ENCODE data around the gene WDR86.

DNA sequence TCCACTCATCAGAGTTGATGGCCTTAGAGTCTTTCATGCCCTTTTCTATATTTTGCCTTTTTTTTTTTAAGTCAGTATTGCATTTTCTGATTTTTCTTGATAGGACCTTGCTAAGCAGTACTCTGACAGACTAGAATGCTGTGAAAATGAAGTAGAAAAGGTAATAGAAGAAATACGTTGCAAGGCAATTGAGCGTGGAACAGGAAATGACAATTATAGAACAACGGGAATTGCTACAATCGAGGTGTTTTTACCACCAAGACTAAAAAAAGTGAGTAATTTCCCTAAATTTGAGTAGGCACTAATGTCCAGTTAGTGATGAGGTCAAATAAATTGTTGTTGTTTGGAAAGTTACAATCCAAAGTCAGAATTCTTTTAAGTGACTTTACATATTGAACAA lies 60.9 kb downstream of the WDR86 start:
- TF ChIP-seq CTCF (IDR thresholded peaks at IDR 0.05; ENCODE audit: insufficient read depth, low read length) (no peak), REST (IDR thresholded peaks at IDR 0.05; ENCODE audit: insufficient replicate concordance, low read depth) (no peak), POLR2AphosphoS5 (IDR thresholded peaks at IDR 0.05; ENCODE audit: low read depth) (no peak), SPI1 (IDR thresholded peaks at IDR 0.05; ENCODE audit: borderline replicate concordance, low read depth) (no peak)

All from HL-60 (cell line).